GM19240 (cell line): ENCODE measurements around the gene USP48.
"Not testable (repeated sequence)": the region's sequence is repeated elsewhere in the genome, so short reads cannot be mapped to it uniquely, and the experiment has no call there.

Experiments used
- DNase-seq: peaks from one replicate; pipeline ENCODE4 v3.0.0; 2011; ENCODE audit warnings: low spot score; ENCODE audit not compliant: insufficient read length

USP48 gene

GRCh38 chr1:21701401-21701800 lies 81.5 kb downstream of the USP48 start:
- no peak for DNase-seq

GRCh38 chr1:21700094-21700493 lies 82.9 kb downstream of the USP48 start:
- no peak for DNase-seq

- DNase-seq = no peak
Observed at GRCh38 chr1:21696931-21697330, 86.0 kb downstream of the USP48 start.

- no peak for DNase-seq
Observed at GRCh38 chr1:21693732-21694131, 89.2 kb downstream of the USP48 start.

GRCh38 chr1:21691739-21692138 lies 91.2 kb downstream of the USP48 start:
- no peak for DNase-seq

- no peak for DNase-seq
Observed at GRCh38 chr1:21689661-21690372, 93.1 kb downstream of the USP48 start.

GRCh38 chr1:21687081-21687529 lies 95.8 kb downstream of the USP48 start:
- no peak for DNase-seq

GRCh38 chr1:21685946-21686678 lies 96.8 kb downstream of the USP48 start:
- no peak for DNase-seq

- DNase-seq = no peak
Observed at GRCh38 chr1:21681426-21681825, 101.5 kb downstream of the USP48 start.

GRCh38 chr1:21680918-21681317 lies 102.0 kb downstream of the USP48 start:
- DNase-seq = no peak

- DNase-seq = no peak
Observed at GRCh38 chr1:21680381-21680780, 102.6 kb downstream of the USP48 start.

- no peak for DNase-seq
Observed at GRCh38 chr1:21677168-21677567, 105.8 kb downstream of the USP48 start.

GRCh38 chr1:21674957-21675356 lies 108.0 kb downstream of the USP48 start:
- DNase-seq = no peak

- not testable (repeated sequence) for DNase-seq
Observed at GRCh38 chr1:21673853-21674252, 109.1 kb downstream of the USP48 start.

GRCh38 chr1:21673277-21673780 lies 109.6 kb downstream of the USP48 start:
- no peak for DNase-seq

- no peak for DNase-seq
Observed at GRCh38 chr1:21672478-21673276, 110.3 kb downstream of the USP48 start.

GRCh38 chr1:21671915-21672314 lies 111.0 kb downstream of the USP48 start:
- DNase-seq = no peak

GRCh38 chr1:21670956-21671902 lies 111.7 kb downstream of the USP48 start:
- no peak for DNase-seq

GRCh38 chr1:21670059-21670881 lies 112.7 kb downstream of the USP48 start:
- DNase-seq = no peak
